Stomach smooth muscle (tissue), 2 donors: Measurements from ENCODE around the gene MDH1.
"Not testable (repeated sequence)": the region's sequence is repeated elsewhere in the genome, so short reads cannot be mapped to it uniquely, and the experiment has no call there.

Source experiments
- H3K27ac ChIP-seq: one replicate; pipeline ENCODE4 v1.7.0; 2013; ENCODE audit warnings: mild to moderate bottlenecking, low read length, inconsistent platforms
- H3K27me3 ChIP-seq, 2 donors: one replicate each; pipeline ENCODE4 v1.7.0; 2013; ENCODE audit warnings: low read length in 2 of 2; ENCODE audit not compliant: insufficient read depth in 2 of 2, control insufficient read depth in 1 of 2
- H3K36me3 ChIP-seq, 2 donors: one replicate each; pipeline ENCODE4 v1.7.0; 2013; ENCODE audit warnings: low read length in 2 of 2; ENCODE audit not compliant: control insufficient read depth in 2 of 2, insufficient read depth in 2 of 2
- H3K4me1 ChIP-seq: one replicate; pipeline ENCODE4 v1.7.0; 2013; ENCODE audit warnings: low read length; ENCODE audit not compliant: control insufficient read depth, insufficient read depth
- H3K4me3 ChIP-seq, 2 donors: one replicate each; pipeline ENCODE4 v1.7.0; 2013; ENCODE audit warnings: low read length in 2 of 2
- H3K9ac ChIP-seq, 2 donors: one replicate each; pipeline ENCODE4 v1.7.0; 2013; ENCODE audit warnings: low read length in 2 of 2, mild to moderate bottlenecking in 1 of 2
- H3K9me3 ChIP-seq, 2 donors: one replicate each; pipeline ENCODE4 v1.7.0; 2013; ENCODE audit warnings: low read length in 2 of 2; ENCODE audit not compliant: control insufficient read depth in 2 of 2
- donor health status: healthy.
- donor health status: Pancreatic carcinoma.

The MDH1 gene

DNA sequence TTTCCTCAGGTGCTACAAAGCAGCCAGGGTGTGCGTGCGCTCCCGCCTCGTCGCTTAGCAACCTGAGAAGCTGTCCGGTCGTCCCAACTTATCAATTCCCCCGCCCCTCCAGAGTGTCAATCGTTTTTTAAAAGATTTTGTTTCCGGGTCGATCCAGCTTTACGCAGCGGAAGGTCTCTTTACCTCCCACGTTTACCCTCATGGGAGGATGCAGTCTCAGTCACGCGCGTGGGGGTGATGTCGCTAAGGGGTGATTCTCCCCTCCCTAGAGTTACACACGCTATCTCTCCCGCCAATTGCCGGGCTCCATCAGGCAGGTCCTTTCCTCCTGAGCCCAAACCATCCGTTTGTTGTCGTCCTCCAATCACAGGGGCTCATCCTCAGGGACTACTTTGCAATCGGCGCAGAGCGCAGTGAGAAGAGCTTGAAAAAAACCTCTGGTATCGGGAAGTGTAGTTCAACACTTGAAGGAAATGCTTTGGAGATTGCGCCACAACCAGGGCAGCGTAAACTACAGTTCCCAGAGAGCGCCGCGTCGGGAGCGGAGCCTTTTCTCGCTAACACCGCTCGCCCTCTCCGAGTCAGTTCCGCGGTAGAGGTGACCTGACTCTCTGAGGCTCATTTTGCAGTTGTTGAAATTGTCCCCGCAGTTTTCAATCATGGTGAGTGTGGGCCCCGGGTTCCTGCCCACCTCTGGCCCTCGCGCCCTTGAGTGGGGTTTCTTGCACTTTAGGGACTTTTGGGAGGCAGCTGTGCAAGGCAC lies at the start of gene MDH1, which contains the start of gene WDPCP:
Gene MDH1 (plus strand): TSS at position 579 of the 763 bp plus-strand sequence. CDS start 81 bp downstream, at position 660.
Gene WDPCP (minus strand): TSS at position 93 of the 763 bp plus-strand sequence. CDS start 206 bp downstream, outside the sequence.
- peak within 1 kb of the TSS; percentile 88 for H3K27ac ChIP-seq
- H3K9me3 ChIP-seq = no peaks in the 10 kb centered on the region
- H3K27me3 ChIP-seq = no peaks in the 10 kb centered on the region
- peaks cover 21% of the 10 kb centered on the region for H3K4me1 ChIP-seq
- peak within 1 kb of the TSS; percentile 96 to 99 for H3K4me3 ChIP-seq
- H3K36me3 ChIP-seq = no peaks in the 10 kb centered on the region
- H3K9ac ChIP-seq = peak within 1 kb of the TSS; percentile 94 to 95

DNA sequence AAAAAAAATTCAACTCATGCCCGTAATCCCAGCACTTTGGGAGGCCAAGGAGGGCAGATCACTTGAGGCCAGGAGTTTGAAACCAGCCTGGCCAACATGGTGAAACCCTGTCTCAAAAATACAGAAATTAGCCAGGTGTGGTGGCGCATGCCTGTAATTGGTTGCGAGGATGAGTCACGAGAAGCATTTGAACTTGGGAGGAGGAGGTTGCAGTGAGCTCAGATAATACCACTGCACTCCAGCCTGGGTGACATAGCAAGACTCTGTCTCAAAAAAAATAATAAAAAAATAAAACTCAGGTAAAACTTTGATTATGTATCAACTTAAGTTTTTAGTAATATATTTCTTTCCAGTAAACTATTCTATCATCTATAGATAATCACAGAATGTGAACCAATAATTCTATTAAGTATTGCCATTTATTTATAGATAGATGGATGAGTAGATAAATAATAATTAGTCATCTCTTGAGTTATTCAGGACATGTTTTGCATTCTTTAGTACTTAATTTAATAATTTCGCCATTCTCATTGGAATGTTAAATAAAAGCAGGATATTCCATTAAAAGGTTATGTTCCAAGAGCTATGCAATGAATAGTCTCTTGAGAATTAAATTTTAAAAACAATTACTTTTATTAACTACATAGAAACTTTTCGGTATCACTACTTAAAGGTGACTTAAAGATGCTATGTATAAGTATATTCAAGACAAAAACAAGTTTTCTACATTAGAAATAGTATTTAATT lies 49.2 kb upstream of the MDH1 start:
- H3K4me3 ChIP-seq = no peak overlapping the region
- H3K9me3 ChIP-seq = no peaks in the 10 kb centered on the region
- H3K4me1 ChIP-seq = no peaks in the 10 kb centered on the region
- H3K27ac ChIP-seq = no peak overlapping the region
- no peak overlapping the region for H3K9ac ChIP-seq
- no peaks in the 10 kb centered on the region for H3K36me3 ChIP-seq
- H3K27me3 ChIP-seq = no peaks in the 10 kb centered on the region

DNA sequence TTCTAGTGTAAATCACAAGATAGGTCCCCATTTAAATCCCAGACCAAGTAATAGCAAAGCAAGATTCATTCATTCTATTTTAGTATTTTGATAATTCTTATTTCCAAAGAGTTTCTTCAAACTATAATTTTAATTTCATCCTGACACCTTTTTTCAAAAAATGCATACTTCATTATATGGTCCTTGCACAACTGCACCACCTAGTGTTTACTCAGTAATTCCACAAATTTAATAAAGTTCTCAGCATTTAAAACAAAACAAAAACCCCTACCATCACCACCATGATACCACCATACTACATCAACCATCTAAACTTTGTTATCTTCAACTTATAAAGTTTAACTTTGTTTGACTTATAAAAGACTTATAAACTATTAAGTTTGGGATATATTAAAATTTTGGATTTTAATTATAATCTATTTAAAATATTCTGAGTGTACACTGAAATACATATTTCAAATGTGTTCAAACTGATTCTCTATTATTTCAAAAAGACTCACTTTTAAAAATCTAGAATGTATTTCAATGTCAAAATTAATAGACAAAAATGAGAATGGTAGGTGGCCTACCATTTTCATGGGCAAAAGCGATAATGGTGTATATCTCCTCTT lies 44.6 kb upstream of the MDH1 start:
- Histone ChIP-seq H3K4me1 (no peaks in the 10 kb centered on the region), H3K36me3 (no peaks in the 10 kb centered on the region), H3K27ac (no peak overlapping the region), H3K9me3 (no peaks in the 10 kb centered on the region), H3K27me3 (no peaks in the 10 kb centered on the region), H3K9ac (no peak overlapping the region), H3K4me3 (no peak overlapping the region)

DNA sequence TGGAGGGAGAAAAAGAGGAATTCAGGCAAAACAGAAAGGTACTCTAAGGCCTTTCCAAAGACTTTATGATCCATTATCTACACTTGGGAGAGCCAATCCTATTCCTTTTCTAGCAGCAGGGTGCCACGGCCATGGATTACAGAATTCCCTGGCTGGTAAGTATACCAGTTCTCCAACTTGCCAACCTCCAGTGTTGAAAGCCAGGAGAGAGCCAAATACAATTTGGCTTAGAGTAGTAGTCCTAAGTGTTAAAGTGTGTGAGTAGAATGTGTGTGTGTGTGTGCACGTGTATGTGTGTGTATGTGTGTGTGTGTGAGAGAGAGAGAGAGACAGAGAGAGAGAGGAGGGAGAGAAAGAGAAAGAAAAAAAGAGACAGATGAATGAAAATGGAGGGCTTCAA lies 43.7 kb upstream of the MDH1 start:
- Histone ChIP-seq H3K9me3 (no peaks in the 10 kb centered on the region), H3K4me3 (no peak overlapping the region), H3K27me3 (no peaks in the 10 kb centered on the region), H3K36me3 (no peaks in the 10 kb centered on the region), H3K9ac (no peak overlapping the region), H3K4me1 (no peaks in the 10 kb centered on the region), H3K27ac (no peak overlapping the region)

DNA sequence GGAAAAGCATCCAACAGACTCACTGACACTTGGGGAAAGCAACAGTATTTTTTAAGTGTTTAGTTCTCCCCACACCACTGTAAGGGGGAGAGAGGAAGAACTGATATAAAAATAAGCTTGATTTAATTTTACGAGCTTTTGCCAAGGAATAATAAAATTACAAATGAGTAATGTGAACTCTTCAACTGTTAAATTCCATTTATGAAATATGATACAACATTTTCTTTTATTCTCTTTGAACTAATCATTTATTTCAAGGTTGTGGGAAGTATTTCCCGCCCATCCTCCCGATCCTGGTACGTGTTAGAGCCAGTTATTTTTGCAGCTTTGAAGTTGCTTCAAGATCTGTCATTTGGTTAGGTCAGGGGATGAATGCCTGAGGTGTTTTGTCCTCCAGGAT lies 35.7 kb upstream of the MDH1 start:
- Histone ChIP-seq H3K4me3 (no peak overlapping the region), H3K27me3 (no peaks in the 10 kb centered on the region), H3K36me3 (no peaks in the 10 kb centered on the region), H3K9me3 (no peaks in the 10 kb centered on the region), H3K9ac (no peak overlapping the region), H3K27ac (no peak overlapping the region), H3K4me1 (no peaks in the 10 kb centered on the region)

DNA sequence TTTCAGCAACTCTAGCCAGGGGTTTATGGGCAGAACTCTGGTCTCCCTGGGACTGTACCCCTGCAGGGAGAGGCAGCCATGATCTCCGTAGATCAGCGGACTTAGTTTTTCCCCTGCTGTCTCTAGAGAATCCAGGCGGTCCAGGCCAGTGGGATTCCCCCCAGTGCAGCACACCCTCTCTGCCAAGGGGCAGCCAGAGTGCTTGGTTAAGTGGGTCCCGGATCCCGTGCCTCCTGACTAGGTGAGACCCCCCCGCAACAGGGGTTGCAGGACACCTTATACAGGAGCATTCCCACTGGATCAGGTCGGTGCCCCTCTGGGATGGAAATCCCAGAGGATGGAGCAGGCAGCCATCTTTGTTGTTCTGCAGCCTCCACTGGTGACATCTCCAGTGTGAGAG lies 33.5 kb upstream of the MDH1 start:
- H3K36me3 ChIP-seq = no peaks in the 10 kb centered on the region
- H3K27me3 ChIP-seq = no peaks in the 10 kb centered on the region
- no peaks in the 10 kb centered on the region for H3K9me3 ChIP-seq
- H3K9ac ChIP-seq = no peak overlapping the region
- H3K4me3 ChIP-seq = no peak overlapping the region
- no peaks in the 10 kb centered on the region for H3K4me1 ChIP-seq
- no peak overlapping the region for H3K27ac ChIP-seq

DNA sequence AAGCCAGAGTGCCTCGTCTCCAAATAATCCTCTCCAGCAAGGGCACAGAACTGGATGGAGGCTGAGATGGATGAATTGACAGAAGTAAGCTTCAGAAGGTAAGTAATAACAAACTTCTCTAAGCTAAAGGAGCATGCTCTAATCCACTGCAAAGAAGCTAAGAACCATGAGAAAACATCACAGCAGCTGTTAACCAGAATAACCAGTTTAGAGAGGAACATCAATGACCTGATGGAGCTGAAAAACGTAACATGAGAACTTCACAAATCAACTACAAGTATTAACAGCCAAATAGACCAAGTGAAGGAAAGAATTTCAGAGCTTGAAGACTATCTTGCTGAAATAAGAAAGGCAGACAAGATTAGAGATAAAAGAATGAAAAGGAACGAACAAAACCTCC lies 32.8 kb upstream of the MDH1 start:
- no peak overlapping the region for H3K4me3 ChIP-seq
- H3K9ac ChIP-seq = no peak overlapping the region
- no peak overlapping the region for H3K27ac ChIP-seq
- H3K4me1 ChIP-seq = no peaks in the 10 kb centered on the region
- H3K36me3 ChIP-seq = no peaks in the 10 kb centered on the region
- H3K27me3 ChIP-seq = no peaks in the 10 kb centered on the region
- H3K9me3 ChIP-seq = no peaks in the 10 kb centered on the region

DNA sequence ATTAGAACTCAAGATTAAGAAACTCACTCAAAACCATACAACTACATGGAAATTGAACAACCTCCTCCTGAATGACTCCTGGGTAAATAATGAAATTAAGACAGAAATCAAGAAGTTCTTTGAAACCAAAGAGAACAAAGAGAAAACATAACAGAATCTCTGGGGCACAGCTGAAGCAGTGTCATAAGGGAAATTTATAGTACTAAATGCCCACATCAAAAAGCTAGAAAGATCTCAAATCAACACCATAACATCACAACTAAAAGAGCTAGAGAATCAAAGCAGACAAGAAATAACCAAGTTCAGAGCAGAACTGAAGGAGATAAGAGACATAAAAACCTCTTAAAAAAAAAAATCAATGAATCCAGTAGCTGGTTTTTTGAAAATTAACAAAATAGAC lies 30.9 kb upstream of the MDH1 start:
- not testable (repeated sequence) for H3K4me3 ChIP-seq, H3K4me1 ChIP-seq, H3K36me3 ChIP-seq, H3K9ac ChIP-seq, H3K9me3 ChIP-seq, H3K27me3 ChIP-seq, H3K27ac ChIP-seq

DNA sequence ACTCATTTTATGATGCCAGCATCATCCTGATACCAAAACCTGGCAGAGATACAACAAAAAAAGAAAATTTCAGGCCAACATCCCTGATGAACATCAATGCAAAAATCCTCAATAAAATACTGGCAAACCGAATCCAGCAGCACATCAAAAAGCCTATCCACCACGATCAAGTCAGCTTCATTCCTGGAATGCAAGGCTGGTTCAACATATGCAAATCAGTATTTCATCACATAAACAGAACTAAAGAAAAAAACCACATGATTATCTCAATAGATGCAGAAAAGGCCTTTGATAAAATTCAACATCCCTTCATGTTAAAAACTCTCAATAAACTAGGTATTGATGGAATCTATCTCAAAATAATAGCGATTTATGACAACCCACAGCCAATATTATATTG lies 29.8 kb upstream of the MDH1 start:
- not testable (repeated sequence) for H3K9ac ChIP-seq, H3K27me3 ChIP-seq, H3K4me3 ChIP-seq, H3K27ac ChIP-seq, H3K36me3 ChIP-seq, H3K9me3 ChIP-seq, H3K4me1 ChIP-seq

DNA sequence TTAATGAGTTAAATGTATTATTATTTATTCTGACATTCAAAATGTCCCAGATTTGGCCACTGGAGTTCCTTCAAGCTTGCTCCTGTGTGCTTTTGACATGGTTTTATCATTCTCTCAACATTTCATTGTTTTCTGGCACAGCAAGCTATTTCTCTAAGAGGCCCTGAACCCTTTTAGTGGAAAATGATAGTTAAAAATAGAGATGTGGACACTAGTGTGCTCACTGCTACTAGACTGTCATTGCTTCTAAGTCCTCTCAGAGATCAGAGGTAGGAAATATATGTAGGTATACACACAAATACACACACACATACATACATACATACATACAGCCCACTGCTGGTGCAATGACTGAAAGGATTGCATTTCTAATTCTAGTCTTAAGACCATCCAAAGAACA lies 26.0 kb upstream of the MDH1 start:
- H3K4me3 ChIP-seq = no peak overlapping the region
- no peaks in the 10 kb centered on the region for H3K27me3 ChIP-seq
- no peaks in the 10 kb centered on the region for H3K36me3 ChIP-seq
- no peak overlapping the region for H3K27ac ChIP-seq
- no peak overlapping the region for H3K9ac ChIP-seq
- no peaks in the 10 kb centered on the region for H3K4me1 ChIP-seq
- no peaks in the 10 kb centered on the region for H3K9me3 ChIP-seq

DNA sequence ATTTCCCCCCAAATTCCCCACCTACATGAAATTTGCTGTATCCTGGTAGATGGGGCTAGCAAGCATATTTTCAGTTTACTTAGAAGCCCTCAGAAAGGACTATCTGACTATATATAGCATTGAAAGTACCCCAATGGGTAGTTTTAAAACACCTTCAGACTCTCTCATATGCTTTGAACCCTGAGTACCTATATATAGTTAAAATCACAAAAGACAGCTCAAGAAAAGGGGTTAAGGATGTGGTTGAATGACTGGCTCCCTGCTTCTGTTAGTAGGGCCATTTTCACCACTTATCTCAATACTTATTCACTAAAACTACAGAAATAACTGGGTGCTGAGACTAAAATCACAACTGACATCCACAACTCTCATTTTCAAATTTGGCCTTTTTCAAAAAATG lies 19.0 kb upstream of the MDH1 start:
- H3K4me1 ChIP-seq = no peaks in the 10 kb centered on the region

More for the DNA sequence above, 19.0 kb upstream of the MDH1 start:
- Histone ChIP-seq H3K27ac (no peak overlapping the region), H3K4me3 (no peak overlapping the region), H3K9me3 (no peaks in the 10 kb centered on the region), H3K9ac (no peak overlapping the region), H3K36me3 (no peaks in the 10 kb centered on the region), H3K27me3 (no peaks in the 10 kb centered on the region)
